Ramos (cell line): ENCODE measurements around the gene SMTNL2.

Source experiments
- in situ Hi-C: fragments of 300-500 bp; cut with MboI; formaldehyde crosslinking; loops from one replicate; pipeline ENCODE4 v1.14.3; 2022; ENCODE audit warnings: low sequenced_read_pairs; ENCODE audit not compliant: unreplicated experiment

SMTNL2 gene

GRCh38 chr17:4584101-4584916 is at the start of gene SMTNL2:
SMTNL2 (plus strand) TSS chr17:4584529; CDS start chr17:4584606, 77 bp downstream.
- in situ Hi-C loops = loop anchor here (10.0 kb wide), 1 partner anchor 300 kb away; no protein-coding TSS in a partner anchor

GRCh38 chr17:4534928-4535666 is 49.2 kb upstream of the SMTNL2 start:
- in situ Hi-C loops = no loop called here

GRCh38 chr17:4535667-4536258 is 48.6 kb upstream of the SMTNL2 start:
- in situ Hi-C loops = no loop called here

- in situ Hi-C loops = no loop called here
Measured at GRCh38 chr17:4536259-4536741, 48.0 kb upstream of the SMTNL2 start.

- in situ Hi-C loops = no loop called here
Measured at GRCh38 chr17:4536742-4537411, 47.5 kb upstream of the SMTNL2 start.

DNA sequence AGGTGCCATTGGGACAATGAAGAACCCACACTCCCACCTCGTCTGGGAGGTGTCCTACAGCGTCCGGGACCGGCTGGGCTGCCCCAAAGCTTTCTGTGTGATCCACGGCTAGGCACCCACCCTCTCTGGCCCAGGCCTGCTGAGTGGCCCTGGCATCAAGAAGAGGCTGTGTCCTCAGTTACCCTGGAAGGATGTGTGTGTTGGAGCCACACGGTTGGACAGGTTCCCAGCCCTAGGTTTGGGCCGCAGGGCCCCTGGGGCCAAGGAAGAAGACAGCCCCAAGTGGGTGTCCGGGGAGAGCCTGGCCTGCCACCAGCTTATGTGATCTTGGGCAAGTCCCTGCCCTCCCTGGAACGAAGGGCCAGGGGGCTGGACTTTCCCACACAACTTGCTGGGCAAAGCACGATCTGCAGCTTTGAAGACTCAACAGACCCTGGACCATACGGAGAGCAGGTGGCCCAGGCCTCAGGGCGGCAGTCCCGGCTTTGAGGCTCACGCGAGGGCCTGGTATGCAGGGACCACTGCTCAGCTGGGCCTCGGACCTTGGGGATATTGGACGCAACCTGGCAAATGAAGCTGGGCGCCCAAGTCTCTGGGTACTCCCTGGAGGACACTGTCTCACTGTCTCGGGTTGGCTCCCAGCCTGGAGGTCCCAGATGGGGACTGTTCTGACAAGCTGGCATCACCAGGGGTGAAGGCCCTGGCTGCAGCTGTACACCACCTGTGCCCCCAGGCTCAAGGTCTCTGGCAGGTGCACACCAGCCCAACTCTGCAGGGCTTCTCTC is 46.7 kb upstream of the SMTNL2 start:
- in situ Hi-C loops = no loop called here

- in situ Hi-C loops = no loop called here
Measured at GRCh38 chr17:4538236-4539002, 45.9 kb upstream of the SMTNL2 start.

GRCh38 chr17:4539025-4539424 is 45.3 kb upstream of the SMTNL2 start:
- in situ Hi-C loops = no loop called here

- in situ Hi-C loops = no loop called here
Measured at GRCh38 chr17:4539576-4540223, 44.6 kb upstream of the SMTNL2 start.

DNA sequence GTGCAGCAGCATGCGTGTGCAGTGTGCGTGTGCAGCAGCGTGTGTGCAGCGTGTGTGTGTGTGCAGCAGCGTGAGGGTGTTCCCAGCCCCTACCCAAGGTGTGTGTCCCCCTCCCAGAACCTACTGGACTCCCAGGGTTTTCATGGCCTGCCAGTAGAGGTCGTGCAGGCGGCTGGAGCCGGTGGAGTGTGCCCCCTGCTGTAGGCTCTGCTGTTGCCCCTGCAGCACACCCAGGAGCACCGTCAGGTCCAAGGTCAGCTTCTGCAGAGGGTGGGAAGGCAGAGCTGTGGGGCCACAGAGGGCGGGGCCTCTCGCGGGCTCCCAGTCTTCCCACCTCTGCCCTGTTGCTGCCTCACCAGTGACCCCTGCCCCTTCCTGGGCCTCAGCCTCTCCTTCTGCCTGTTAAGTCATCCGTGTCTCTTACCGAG is 44.1 kb upstream of the SMTNL2 start:
- in situ Hi-C loops = no loop called here

DNA sequence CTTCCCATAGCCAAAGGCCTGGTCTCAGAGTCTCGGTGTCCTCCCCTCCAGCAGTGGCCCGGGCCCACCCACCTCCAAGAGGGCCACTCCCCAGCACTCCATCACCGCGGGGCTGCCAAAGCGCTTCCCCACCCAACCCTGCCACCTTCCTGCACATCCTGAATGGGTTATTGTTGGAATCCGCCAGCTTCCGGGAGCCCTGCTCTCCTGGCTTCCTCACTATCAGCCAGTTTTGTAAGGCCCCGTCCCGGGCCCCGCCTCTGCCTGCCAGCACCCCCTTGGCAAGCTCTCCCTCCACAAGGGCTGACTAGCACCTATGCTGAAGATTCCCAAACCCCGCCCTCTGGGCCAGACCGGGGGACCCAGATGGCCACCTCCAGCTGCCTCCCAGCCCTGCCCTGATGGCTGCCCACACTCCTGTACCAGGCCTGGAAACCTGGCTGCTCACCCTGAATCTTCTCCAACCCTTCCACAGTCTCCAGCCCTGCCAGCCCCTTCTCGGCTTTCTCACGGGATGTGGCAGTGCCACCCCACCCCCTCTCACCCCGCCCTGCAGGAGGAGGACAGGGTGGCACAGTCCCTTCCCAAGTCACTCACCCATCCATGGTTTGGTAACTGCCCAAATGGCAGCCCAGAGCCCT is 43.5 kb upstream of the SMTNL2 start:
- in situ Hi-C loops = no loop called here

- in situ Hi-C loops = no loop called here
Measured at GRCh38 chr17:4541328-4542002, 42.9 kb upstream of the SMTNL2 start.

GRCh38 chr17:4542003-4542725 is 42.2 kb upstream of the SMTNL2 start:
- in situ Hi-C loops = no loop called here

GRCh38 chr17:4542726-4543191 is 41.6 kb upstream of the SMTNL2 start:
- in situ Hi-C loops = no loop called here

GRCh38 chr17:4543557-4544026 is 40.7 kb upstream of the SMTNL2 start:
- in situ Hi-C loops = no loop called here

DNA sequence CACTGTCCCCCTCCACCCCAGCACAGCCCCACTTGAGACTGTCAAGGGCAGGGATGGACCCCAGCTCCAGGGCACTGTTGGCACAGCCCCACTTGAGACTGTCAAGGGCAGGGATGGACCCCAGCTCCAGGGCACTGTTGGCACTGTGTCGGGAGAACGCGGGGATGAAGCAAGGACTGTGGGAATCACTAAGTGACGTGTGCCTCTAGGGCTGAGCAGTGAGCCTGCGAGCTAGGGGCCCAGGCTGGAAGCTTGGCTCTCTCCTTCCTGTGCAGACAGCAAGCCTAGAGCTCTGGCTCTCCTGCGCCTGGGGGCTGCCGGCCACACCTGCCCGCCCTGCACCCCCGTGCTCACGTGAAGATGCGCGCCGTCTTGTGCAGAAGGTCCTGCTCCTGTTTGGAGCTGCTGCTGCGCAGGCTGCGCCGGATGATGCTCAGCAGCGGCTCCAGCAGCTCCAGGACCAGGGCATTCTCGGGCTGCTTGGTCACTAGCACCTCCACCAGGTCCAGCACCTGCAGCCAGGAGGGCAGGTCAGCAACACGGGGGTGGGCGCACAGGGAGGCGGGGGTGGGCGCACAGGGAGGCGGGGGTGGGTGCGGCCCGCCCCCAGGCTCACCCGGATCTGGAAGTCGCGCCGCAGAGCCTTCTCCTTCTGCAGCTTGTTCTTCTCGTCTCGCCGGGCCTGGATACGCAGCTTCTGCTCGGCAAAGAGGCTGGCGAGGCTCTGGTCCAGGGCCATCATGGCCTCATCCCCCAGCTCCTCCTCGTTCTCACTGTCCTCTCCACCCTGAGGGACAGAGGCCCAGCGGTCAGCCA is 40.0 kb upstream of the SMTNL2 start:
- in situ Hi-C loops = no loop called here
